Vagina (tissue), 2 donors: Measurements from ENCODE around the gene GPR37L1. TPM values are rescaled to one million over a fixed set of nuclear protein-coding genes. Genes with fewer than 3 reads are reported as not detected.
"Not testable (repeated sequence)": the region's sequence is repeated elsewhere in the genome, so short reads cannot be mapped to it uniquely, and the experiment has no call there.

Experiments
- DNase-seq, 2 donors: peaks; one replicate each; pipeline ENCODE4 v3.0.0-alpha.2; 2017; ENCODE audit errors: extremely low spot score in 2 of 2
- H3K27ac ChIP-seq: fragments of 200-600 bp; sonication (generic); one replicate; pipeline ENCODE4 v1.5.1; 2019
- H3K27me3 ChIP-seq: fragments of 200-600 bp; sonication (generic); one replicate; pipeline ENCODE4 v1.5.1; 2019
- H3K36me3 ChIP-seq, 2 donors: fragments of 200-600 bp; sonication (generic); one replicate each; pipeline ENCODE4 v1.5.1; 2017 to 2019
- H3K4me1 ChIP-seq: fragments of 200-600 bp; sonication (generic); one replicate; pipeline ENCODE4 v1.5.1; 2019
- H3K4me3 ChIP-seq, 2 donors: fragments of 200-600 bp; sonication (generic); 1 replicate in 1 of 2; 2 replicates in 1 of 2; pipeline ENCODE4 v1.5.1; 2016 to 2019
- H3K9me3 ChIP-seq: fragments of 200-600 bp; sonication (generic); one replicate; pipeline ENCODE4 v1.5.1; 2019
- POLR2A ChIP-seq, 2 donors: fragments of 450-650 bp; IDR thresholded peaks; one replicate each; pipeline ENCODE4 v1.6.1; 2017; ENCODE audit warnings: antibody characterized with exemption in 2 of 2, mild to moderate bottlenecking in 2 of 2, moderate library complexity in 2 of 2
- POLR2AphosphoS5 ChIP-seq, 2 donors: sonication (generic); formaldehyde crosslinking; IDR thresholded peaks; one replicate each; pipeline ENCODE4 v1.9.0; 2017; ENCODE audit warnings: antibody characterized with exemption in 2 of 2, mild to moderate bottlenecking in 2 of 2, low read depth in 1 of 2; ENCODE audit not compliant: insufficient read depth in 1 of 2
- intact Hi-C: fragments of 100-400 bp; cut with DNase I; formaldehyde crosslinking; loops from one replicate; pipeline ENCODE4 v1.15.1; 2023
- total RNA-seq: library from RNA; depleted of rRNA; stranded (reverse); fragments of >200 nt; gene quantifications from one replicate; pipeline ENCODE4 v1.2.3, GENCODE V29; 2016
- TF ChIP-seq, protein P1 (sequence below), 3 experiments: fragments of 450-650 bp in 2 of 3; fragments of 200-600 bp in 1 of 3; sonication (generic) in 1 of 3; IDR thresholded peaks; one replicate each; pipeline ENCODE4 v1.5.1; 2017 to 2019; ENCODE audit warnings: antibody characterized with exemption in 3 of 3, mild to moderate bottlenecking in 2 of 3, moderate library complexity in 2 of 3

GPR37L1 gene
- total RNA-seq, 1 donor from 2014 or later, result 0.25 TPM

DNA sequence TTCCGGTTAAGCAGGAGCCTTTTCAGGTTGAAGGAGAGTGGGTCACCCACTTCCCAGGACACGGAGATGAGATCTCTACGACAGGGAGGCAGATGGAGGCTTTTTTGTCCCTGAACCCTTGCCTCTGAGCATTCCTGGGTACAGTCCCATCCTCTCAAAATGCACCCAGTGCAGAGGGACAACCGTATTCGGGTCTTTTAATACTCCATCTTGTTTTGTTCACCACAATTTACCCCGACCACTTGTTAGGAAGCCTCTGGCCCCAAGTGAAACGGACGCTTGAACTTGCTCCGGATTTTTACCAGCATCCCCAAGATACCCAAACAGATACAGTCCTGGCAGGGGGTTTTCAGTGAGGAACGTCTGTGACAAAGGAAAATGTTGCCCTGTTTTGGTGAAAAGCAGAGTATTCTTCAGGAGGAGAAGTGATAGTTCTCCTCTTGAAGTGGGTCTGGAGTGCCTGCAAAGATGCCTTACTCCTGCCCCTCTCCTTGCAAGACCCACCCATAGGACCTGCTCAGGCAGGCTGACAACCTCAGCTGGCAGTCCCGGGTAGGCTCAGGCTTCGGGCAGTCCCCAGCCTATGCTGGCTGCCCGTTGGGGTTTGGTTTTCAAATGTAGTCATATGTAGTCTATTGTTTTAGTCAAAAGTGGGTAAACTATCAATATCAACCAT, 22.5 kb downstream of the GPR37L1 start:
- Histone ChIP-seq H3K36me3 (no peaks in the 10 kb centered on the region), H3K9me3 (no peaks in the 10 kb centered on the region), H3K27me3 (no peaks in the 10 kb centered on the region), H3K4me1 (peaks cover 42% of the 10 kb centered on the region), H3K27ac (peak overlapping the region; percentile 84), H3K4me3 (peak overlapping the region; percentile 79 to 94)
- DNase-seq, result no peak
- intact Hi-C loops, result no loop called here
- TF ChIP-seq, protein P1, sequence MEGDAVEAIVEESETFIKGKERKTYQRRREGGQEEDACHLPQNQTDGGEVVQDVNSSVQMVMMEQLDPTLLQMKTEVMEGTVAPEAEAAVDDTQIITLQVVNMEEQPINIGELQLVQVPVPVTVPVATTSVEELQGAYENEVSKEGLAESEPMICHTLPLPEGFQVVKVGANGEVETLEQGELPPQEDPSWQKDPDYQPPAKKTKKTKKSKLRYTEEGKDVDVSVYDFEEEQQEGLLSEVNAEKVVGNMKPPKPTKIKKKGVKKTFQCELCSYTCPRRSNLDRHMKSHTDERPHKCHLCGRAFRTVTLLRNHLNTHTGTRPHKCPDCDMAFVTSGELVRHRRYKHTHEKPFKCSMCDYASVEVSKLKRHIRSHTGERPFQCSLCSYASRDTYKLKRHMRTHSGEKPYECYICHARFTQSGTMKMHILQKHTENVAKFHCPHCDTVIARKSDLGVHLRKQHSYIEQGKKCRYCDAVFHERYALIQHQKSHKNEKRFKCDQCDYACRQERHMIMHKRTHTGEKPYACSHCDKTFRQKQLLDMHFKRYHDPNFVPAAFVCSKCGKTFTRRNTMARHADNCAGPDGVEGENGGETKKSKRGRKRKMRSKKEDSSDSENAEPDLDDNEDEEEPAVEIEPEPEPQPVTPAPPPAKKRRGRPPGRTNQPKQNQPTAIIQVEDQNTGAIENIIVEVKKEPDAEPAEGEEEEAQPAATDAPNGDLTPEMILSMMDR (IDR thresholded peaks at IDR 0.05), result no peak
- no peak for TF ChIP-seq POLR2A (IDR thresholded peaks at IDR 0.05)
- no peak for TF ChIP-seq POLR2AphosphoS5 (IDR thresholded peaks at IDR 0.05; ENCODE audit: insufficient read depth in 1 of 2, low read depth in 1 of 2)

DNA sequence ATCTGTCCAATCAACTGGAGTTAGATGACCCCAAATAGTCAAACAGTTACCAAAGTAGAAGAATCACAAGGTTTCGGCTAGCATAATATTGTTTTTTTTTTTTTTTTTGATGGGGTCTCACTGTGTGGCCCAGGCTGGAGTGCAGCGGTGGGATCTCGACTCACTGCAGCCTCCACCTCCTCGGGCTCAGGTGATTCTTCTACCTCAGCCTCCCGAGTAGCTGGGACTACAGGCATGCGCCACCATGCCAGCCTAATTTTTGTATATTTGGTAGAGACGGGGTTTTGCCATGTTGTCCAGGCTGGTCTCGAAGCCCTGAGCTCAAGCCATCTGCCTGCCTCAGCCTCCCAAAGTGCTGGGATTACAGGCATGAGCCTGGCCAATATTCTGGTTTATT, 23.0 kb downstream of the GPR37L1 start:
- H3K4me3 ChIP-seq, intact Hi-C loops, H3K27ac ChIP-seq, H3K9me3 ChIP-seq, DNase-seq, H3K27me3 ChIP-seq, H3K36me3 ChIP-seq: not testable (repeated sequence)
- H3K4me1 ChIP-seq, result peaks cover 38% of the 10 kb centered on the region

DNA sequence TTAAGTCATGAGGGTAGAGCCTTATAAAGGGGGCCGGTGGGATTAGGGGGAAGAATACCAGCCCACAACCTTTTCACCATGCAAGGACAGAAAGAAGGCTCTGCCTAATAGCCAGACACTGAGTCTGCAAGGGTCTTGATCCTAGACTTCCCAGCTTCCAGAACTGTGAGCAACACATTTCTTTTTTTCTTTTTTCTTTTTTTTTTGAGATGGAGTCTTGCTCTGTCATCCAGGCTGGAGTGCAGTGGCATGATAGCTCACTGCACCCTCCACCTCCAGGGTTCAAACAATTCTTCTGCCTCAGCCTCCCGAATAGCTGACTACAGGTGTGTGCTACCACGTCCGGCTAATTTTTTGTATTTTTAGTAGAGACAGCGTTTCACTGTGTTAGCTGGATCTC, 23.6 kb downstream of the GPR37L1 start:
- intact Hi-C loops, result no loop called here
- Histone ChIP-seq H3K36me3 (no peaks in the 10 kb centered on the region), H3K9me3 (no peaks in the 10 kb centered on the region), H3K4me1 (peaks cover 33% of the 10 kb centered on the region), H3K4me3 (no peak overlapping the region), H3K27me3 (no peaks in the 10 kb centered on the region), H3K27ac (no peak overlapping the region)
- TF ChIP-seq POLR2A (IDR thresholded peaks at IDR 0.05) (no peak), POLR2AphosphoS5 (IDR thresholded peaks at IDR 0.05; ENCODE audit: insufficient read depth in 1 of 2, low read depth in 1 of 2) (no peak)
- TF ChIP-seq, protein P1 (IDR thresholded peaks at IDR 0.05), result no peak
- no peak for DNase-seq

GRCh38 chr1:202146993-202147392, 24.3 kb downstream of the GPR37L1 start:
- intact Hi-C loops, result no loop called here
- Histone ChIP-seq H3K4me1 (peaks cover 26% of the 10 kb centered on the region), H3K27me3 (no peaks in the 10 kb centered on the region), H3K27ac (no peak overlapping the region), H3K4me3 (no peak overlapping the region), H3K36me3 (no peaks in the 10 kb centered on the region), H3K9me3 (no peaks in the 10 kb centered on the region)
- no peak for DNase-seq
- TF ChIP-seq, protein P1 (IDR thresholded peaks at IDR 0.05), result no peak
- no peak for TF ChIP-seq POLR2AphosphoS5 (IDR thresholded peaks at IDR 0.05; ENCODE audit: insufficient read depth in 1 of 2, low read depth in 1 of 2)
- no peak for TF ChIP-seq POLR2A (IDR thresholded peaks at IDR 0.05)

GRCh38 chr1:202148391-202148790, 25.7 kb downstream of the GPR37L1 start:
- Histone ChIP-seq H3K27ac (no peak overlapping the region), H3K4me1 (peaks cover 12% of the 10 kb centered on the region), H3K4me3 (no peak overlapping the region), H3K9me3 (no peaks in the 10 kb centered on the region), H3K36me3 (no peaks in the 10 kb centered on the region), H3K27me3 (no peaks in the 10 kb centered on the region)
- DNase-seq, result no peak
- intact Hi-C loops, result no loop called here
- TF ChIP-seq, protein P1 (IDR thresholded peaks at IDR 0.05), result no peak
- TF ChIP-seq POLR2AphosphoS5 (IDR thresholded peaks at IDR 0.05; ENCODE audit: insufficient read depth in 1 of 2, low read depth in 1 of 2) (no peak), POLR2A (IDR thresholded peaks at IDR 0.05) (no peak)
